CD8-positive, alpha-beta memory T cell (primary cell): ENCODE measurements around the gene BICRAL. TPM values are rescaled to one million over a fixed set of nuclear protein-coding genes. Genes with fewer than 3 reads are reported as not detected.

Experiments
- CTCF ChIA-PET: fragments of 350-600 bp; sonication (Branson Sonifier 250); formaldehyde crosslinking; loops from one replicate; lab custom pipeline; 2021; ENCODE audit warnings: antibody characterized with exemption; lab: Charles Lee
- POLR2A ChIA-PET: fragments of 350-600 bp; sonication (Branson Sonifier 250); formaldehyde crosslinking; loops from one replicate; lab custom pipeline; 2021; ENCODE audit warnings: antibody characterized with exemption; lab: Charles Lee
- DNase-seq, 5 donors: peaks; one replicate each; pipeline versions ENCODE4 v3.0.0 to v3.0.0-alpha.2; 2020 to 2022; ENCODE audit warnings: mixed read lengths in 1 of 5
- H3K27ac ChIP-seq: one replicate; pipeline ENCODE4 v1.7.0; 2013; ENCODE audit warnings: low read depth, mild to moderate bottlenecking, low read length, moderate library complexity
- H3K27me3 ChIP-seq: 2 replicates; pipeline ENCODE4 v1.7.0; 2013; ENCODE audit warnings: low read length, mild to moderate bottlenecking; ENCODE audit not compliant: insufficient read depth, poor library complexity, severe bottlenecking
- H3K36me3 ChIP-seq: 2 replicates; pipeline ENCODE4 v1.7.0; 2013; ENCODE audit warnings: mild to moderate bottlenecking, low read length, moderate library complexity; ENCODE audit not compliant: insufficient read depth
- H3K4me1 ChIP-seq: 2 replicates; pipeline ENCODE4 v1.7.0; 2013; ENCODE audit warnings: mild to moderate bottlenecking, low read length, moderate library complexity; ENCODE audit not compliant: insufficient read depth
- H3K4me3 ChIP-seq: 2 replicates; pipeline ENCODE4 v1.7.0; 2013; ENCODE audit warnings: mild to moderate bottlenecking, low read length
- H3K9me3 ChIP-seq: 2 replicates; pipeline ENCODE4 v1.7.0; 2013; ENCODE audit warnings: mild to moderate bottlenecking, low read length
- H3K27ac Mint-ChIP-seq, 8 donors: one replicate each; pipeline ENCODE4 v1.8.0; 2020 to 2021; ENCODE audit warnings: mixed read lengths in 8 of 8, mild to moderate bottlenecking in 6 of 8, inconsistent platforms in 3 of 8, moderate library complexity in 3 of 8
- H3K27me3 Mint-ChIP-seq, 2 donors: one replicate each; pipeline ENCODE4 v1.8.0; 2020 to 2021; ENCODE audit warnings: mixed read lengths in 2 of 2, mild to moderate bottlenecking in 1 of 2, moderate library complexity in 1 of 2
- H3K36me3 Mint-ChIP-seq, 3 donors: one replicate each; pipeline ENCODE4 v1.8.0; 2020 to 2021; ENCODE audit warnings: mixed read lengths in 3 of 3, inconsistent platforms in 1 of 3, mild to moderate bottlenecking in 1 of 3
- H3K4me1 Mint-ChIP-seq, 3 donors: one replicate each; pipeline ENCODE4 v1.8.0; 2020 to 2021; ENCODE audit warnings: mixed read lengths in 3 of 3, inconsistent platforms in 1 of 3, mild to moderate bottlenecking in 1 of 3
- H3K4me3 Mint-ChIP-seq, 7 donors: one replicate each; pipeline ENCODE4 v1.8.0; 2020 to 2021; ENCODE audit warnings: mixed read lengths in 7 of 7, mild to moderate bottlenecking in 6 of 7, moderate library complexity in 4 of 7, inconsistent platforms in 2 of 7
- H3K9me3 Mint-ChIP-seq, 5 donors: one replicate each; pipeline ENCODE4 v1.8.0; 2020 to 2022; ENCODE audit warnings: mixed read lengths in 5 of 5, mild to moderate bottlenecking in 3 of 5, moderate library complexity in 2 of 5, inconsistent platforms in 1 of 5
- polyA plus RNA-seq: library from polyadenylated mRNA; unstranded; fragments of 300-500 nt; fragmentation: Illumina TruSeq; gene quantifications from one replicate; pipeline ENCODE4 v1.2.3, GENCODE V29; 2021
- total RNA-seq, 2 experiments: library from RNA; stranded (reverse); gene quantifications; one replicate each; pipeline ENCODE4 v1.2.3, GENCODE V29; 2021

Gene BICRAL
- total and polyA plus RNA-seq, 3 experiments from 2014 or later: 6.8 to 16.8 (median 15.9) TPM

DNA sequence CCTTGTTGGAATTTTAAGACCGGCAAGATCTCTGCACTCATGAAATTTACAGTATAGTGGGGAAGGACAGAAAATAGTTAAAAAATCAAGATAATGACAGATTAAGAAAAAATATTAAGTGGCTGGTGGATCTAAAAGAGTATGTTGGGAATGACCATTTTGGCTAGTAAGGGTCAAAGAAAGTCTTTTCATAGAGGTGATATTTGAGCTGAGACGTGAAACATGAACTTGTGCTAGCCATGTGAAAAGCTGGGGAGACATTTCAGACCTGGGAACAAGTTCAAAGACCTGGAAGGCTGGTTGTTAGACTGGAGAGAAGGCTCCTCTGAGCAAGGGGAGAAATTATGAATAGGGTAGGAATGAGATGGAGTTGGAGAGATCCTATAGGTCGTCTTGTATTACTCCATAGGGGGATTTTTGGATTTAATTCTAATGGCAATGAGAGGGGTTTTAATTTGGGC lies 4.7 kb downstream of the BICRAL start:
- Histone ChIP-seq H3K4me1 (peaks cover 65% of the 10 kb centered on the region), H3K4me3 (no peak overlapping the region)

DNA sequence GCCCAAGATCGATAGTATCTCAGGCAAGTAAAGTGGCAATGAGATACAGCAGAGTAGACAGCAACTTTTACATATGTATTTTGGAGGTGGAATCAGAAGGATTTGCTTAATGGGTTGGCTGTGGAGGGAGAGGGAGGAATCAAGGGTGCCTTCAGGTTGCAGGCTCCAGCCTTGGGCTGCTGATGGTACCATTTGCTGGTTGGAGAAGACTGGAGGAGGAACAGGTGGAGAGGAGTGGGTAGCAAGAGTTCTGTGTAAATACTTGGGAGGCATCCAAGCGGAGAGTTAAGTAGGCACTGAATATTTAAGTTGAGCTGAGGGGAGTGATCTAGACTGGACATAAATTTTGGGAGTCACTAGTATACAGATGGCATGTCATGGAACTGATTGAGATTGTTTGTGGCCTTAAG lies 5.2 kb downstream of the BICRAL start:
- Mint-ChIP-seq H3K27me3 (peaks cover 0 to 11% of the 10 kb centered on the region in 2 donors), H3K36me3 (peaks cover 6 to 43% (median 14%) of the 10 kb centered on the region in 3 donors), H3K9me3 (no peaks in the 10 kb centered on the region), H3K4me1 (peaks cover 0 to 48% (median 28%) of the 10 kb centered on the region in 3 donors), H3K27ac (no peak overlapping the region), H3K4me3 (no peak overlapping the region)
- Histone ChIP-seq H3K36me3 (no peaks in the 10 kb centered on the region), H3K9me3 (no peaks in the 10 kb centered on the region), H3K27me3 (no peaks in the 10 kb centered on the region), H3K27ac (no peak overlapping the region), H3K4me3 (no peak overlapping the region), H3K4me1 (peaks cover 65% of the 10 kb centered on the region)
- POLR2A ChIA-PET: interaction anchor here (0.6 to 12.2 kb wide), 3 partner anchors 16 to 154 kb away, joined by 3 to 415 read pairs (median 4); partner anchors contain the start of gene TBCC
- DNase-seq: no peak
- CTCF ChIA-PET: interaction anchor here (1.2 to 1.7 kb wide), 3 partner anchors 26 to 125 kb away, joined by 3 to 5 read pairs (median 4); no protein-coding TSS in a partner anchor

More for the DNA sequence above, 4.7 kb downstream of the BICRAL start:
- DNase-seq: no peak
- Mint-ChIP-seq H3K9me3 (no peaks in the 10 kb centered on the region), H3K4me3 (no peak overlapping the region), H3K36me3 (peaks cover 5 to 44% (median 14%) of the 10 kb centered on the region in 3 donors), H3K4me1 (peaks cover under 1 to 44% (median 23%) of the 10 kb centered on the region in 3 donors), H3K27ac (no peak overlapping the region), H3K27me3 (peaks cover 0 to 13% of the 10 kb centered on the region in 2 donors)
- H3K9me3 ChIP-seq: no peaks in the 10 kb centered on the region
- no peaks in the 10 kb centered on the region for H3K36me3 ChIP-seq
- H3K27me3 ChIP-seq: no peaks in the 10 kb centered on the region
- CTCF ChIA-PET: interaction anchor here (1.0 to 7.7 kb wide), 5 partner anchors 15 to 125 kb away, joined by 3 to 65 read pairs (median 4); partner anchors contain the start of gene TBCC
- H3K27ac ChIP-seq: peak overlapping the region; percentile 10
- POLR2A ChIA-PET: interaction anchor here (7.4 to 12.2 kb wide), 2 partner anchors 15 to 39 kb away, joined by 372 to 415 read pairs; partner anchors contain the start of gene TBCC

DNA sequence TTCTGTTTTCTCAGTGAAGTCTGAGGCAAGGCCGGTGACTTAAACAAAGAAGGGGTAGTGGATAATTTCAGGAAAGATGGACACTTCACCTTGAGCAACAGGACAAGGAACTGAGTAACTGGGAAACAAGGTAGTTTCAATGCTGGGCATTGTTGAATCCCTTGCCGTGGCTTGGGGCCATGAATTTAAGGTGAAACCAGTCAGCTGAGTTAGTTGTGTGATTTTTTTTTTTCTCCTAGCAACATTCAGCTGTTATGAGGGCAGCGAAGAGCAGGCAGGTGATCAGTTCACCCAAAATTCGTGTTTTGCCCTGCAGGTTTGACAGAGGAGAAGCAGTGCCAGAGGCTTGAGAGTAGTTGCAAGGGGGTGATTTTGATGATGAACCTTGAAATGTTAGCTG lies 6.8 kb downstream of the BICRAL start:
- H3K4me3 Mint-ChIP-seq: peak overlapping the region; percentile 1 to 42 (median 35)
- peaks cover 0 to 49% (median 33%) of the 10 kb centered on the region in 3 donors for H3K4me1 Mint-ChIP-seq
- H3K27ac Mint-ChIP-seq: peak overlapping the region in 7 of 8 donors; percentile 69 to 93 (median 87)
- Histone ChIP-seq H3K9me3 (no peaks in the 10 kb centered on the region), H3K4me3 (no peak overlapping the region), H3K36me3 (no peaks in the 10 kb centered on the region), H3K27me3 (no peaks in the 10 kb centered on the region), H3K4me1 (peaks cover 65% of the 10 kb centered on the region), H3K27ac (no peak overlapping the region)
- H3K27me3 Mint-ChIP-seq: peaks cover 0 to 6% of the 10 kb centered on the region in 2 donors
- ChIA-PET CTCF (interaction anchor here (1.5 kb wide), 1 partner anchor 62 kb away, joined by 6 read pairs; no protein-coding TSS in a partner anchor), POLR2A (interaction anchor here (0.6 to 12.2 kb wide), 3 partner anchors 9 to 75 kb away, joined by 4 to 415 read pairs (median 5); partner anchors contain the start of gene TBCC)
- peaks cover 6 to 37% (median 14%) of the 10 kb centered on the region in 3 donors for H3K36me3 Mint-ChIP-seq
- DNase-seq: no peak
- H3K9me3 Mint-ChIP-seq: no peaks in the 10 kb centered on the region

DNA sequence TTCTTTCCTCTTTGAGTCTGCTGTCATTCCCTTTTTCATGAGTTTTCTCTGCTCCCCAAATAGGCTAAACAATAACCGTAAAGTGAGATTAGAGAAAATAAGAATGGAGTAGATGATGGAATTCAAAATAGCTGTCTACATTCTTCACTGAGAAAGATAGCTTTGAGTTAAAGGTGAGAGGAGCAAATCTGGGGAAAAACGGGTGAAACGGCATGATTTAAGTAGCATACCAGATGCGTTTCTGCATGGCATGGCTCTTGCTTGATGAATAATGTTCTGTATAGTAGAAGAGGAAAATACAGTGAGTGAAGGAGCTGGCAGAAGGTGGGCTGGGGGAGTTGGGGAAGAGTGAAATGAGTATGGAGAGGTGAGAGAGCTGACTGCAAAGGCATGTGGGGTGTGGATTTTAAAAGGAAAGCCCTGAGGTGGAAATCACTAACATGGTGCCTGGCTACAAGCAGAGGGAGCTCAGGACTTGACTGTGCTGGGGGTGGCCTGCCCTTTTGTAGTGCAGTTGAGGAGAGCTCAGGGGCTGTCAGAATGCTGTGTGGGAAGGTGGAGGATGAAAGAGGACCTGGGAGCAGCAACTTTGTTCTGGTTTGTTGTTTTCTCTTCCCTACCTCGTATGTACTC lies 8.8 kb downstream of the BICRAL start:
- DNase-seq: no peak

DNA sequence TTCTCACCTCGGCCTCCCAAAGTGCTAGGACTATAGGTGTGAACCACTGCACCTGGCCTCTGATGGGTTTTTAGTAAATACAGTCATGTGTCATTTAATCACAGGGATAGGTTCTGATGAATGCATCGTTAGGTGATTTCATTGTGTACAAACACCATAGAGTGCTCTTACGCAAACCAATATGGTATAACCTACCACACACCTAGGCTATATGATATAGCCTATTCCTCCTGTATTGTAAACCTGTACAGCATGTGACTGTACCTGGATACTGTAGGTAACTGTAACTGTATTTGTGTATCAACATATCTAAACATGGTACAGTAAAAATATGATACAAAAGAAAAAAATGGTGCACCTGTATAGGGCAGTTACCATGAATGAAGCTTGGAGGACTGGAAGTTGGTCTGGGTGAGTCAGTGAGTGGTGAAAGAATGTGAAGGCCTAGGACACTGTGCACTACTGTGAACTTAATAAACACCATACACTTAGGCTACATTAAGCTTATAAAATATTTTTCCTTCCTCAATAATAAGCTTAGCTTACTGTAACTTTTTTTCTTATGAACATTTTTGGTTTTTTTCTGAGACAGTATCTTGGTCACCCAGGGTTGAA lies 10.0 kb downstream of the BICRAL start:
- Histone ChIP-seq H3K27me3 (no peaks in the 10 kb centered on the region), H3K4me1 (peaks cover 46% of the 10 kb centered on the region), H3K9me3 (no peaks in the 10 kb centered on the region), H3K4me3 (no peak overlapping the region), H3K27ac (no peak overlapping the region), H3K36me3 (no peaks in the 10 kb centered on the region)
- Mint-ChIP-seq H3K9me3 (no peaks in the 10 kb centered on the region), H3K4me1 (peaks cover 11 to 50% (median 42%) of the 10 kb centered on the region in 3 donors), H3K27me3 (no peaks in the 10 kb centered on the region), H3K27ac (peak overlapping the region; percentile 41 to 93 (median 84)), H3K36me3 (peaks cover 5 to 32% (median 17%) of the 10 kb centered on the region in 3 donors), H3K4me3 (no peak overlapping the region)
- DNase-seq: no peak
- ChIA-PET CTCF (interaction anchor here (0.6 to 1.3 kb wide), 3 partner anchors 19 to 65 kb away, joined by 3 to 4 read pairs (median 3); no protein-coding TSS in a partner anchor), POLR2A (interaction anchor here (0.5 to 1.3 kb wide), 4 partner anchors 9 to 160 kb away, joined by 3 to 5 read pairs (median 4); partner anchors contain the start of gene BICRAL)

More for the DNA sequence above, 8.8 kb downstream of the BICRAL start:
- peak overlapping the region in 6 of 7 donors; percentile 3 to 60 (median 12) for H3K4me3 Mint-ChIP-seq
- Histone ChIP-seq H3K4me1 (peaks cover 55% of the 10 kb centered on the region), H3K9me3 (no peaks in the 10 kb centered on the region), H3K27ac (no peak overlapping the region), H3K36me3 (no peaks in the 10 kb centered on the region), H3K4me3 (no peak overlapping the region), H3K27me3 (no peaks in the 10 kb centered on the region)
- ChIA-PET POLR2A (interaction anchor here (12.2 kb wide), 1 partner anchor 43 kb away, joined by 415 read pairs; the partner anchor contains the start of gene TBCC), CTCF (interaction anchor here (1.8 kb wide), 1 partner anchor 45 kb away, joined by 6 read pairs; the partner anchor contains the start of gene TBCC)
- H3K27me3 Mint-ChIP-seq: no peaks in the 10 kb centered on the region
- peak overlapping the region; percentile 16 to 93 (median 84) for H3K27ac Mint-ChIP-seq
- H3K4me1 Mint-ChIP-seq: peaks cover 2 to 39% (median 33%) of the 10 kb centered on the region in 3 donors
- peaks cover 5 to 29% (median 9%) of the 10 kb centered on the region in 3 donors for H3K36me3 Mint-ChIP-seq
- H3K9me3 Mint-ChIP-seq: no peaks in the 10 kb centered on the region

DNA sequence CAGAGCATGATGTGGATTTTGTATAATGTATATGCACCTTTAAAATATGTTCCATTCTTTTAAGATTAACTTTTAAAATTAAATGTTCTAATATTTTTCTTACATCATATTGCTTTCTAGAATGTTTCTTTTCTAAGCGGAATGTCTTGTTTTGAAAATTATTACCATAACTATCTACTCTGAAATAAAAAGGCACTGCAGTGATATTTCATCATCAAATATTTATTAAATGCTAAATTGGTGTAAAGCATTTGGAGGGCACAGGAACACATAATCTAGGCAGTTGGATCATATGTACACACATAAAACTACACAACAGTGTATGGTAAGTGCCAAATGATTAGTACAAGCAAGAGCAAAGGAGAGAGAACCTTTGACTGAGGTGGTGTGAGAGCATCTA lies 13.8 kb downstream of the BICRAL start:
- Histone ChIP-seq H3K9me3 (no peaks in the 10 kb centered on the region), H3K4me3 (no peak overlapping the region), H3K4me1 (peaks cover 8% of the 10 kb centered on the region), H3K27ac (no peak overlapping the region), H3K27me3 (no peaks in the 10 kb centered on the region), H3K36me3 (no peaks in the 10 kb centered on the region)
- Mint-ChIP-seq H3K9me3 (no peaks in the 10 kb centered on the region), H3K36me3 (peaks cover 0 to 16% (median 14%) of the 10 kb centered on the region in 3 donors), H3K4me1 (peaks cover 21 to 50% (median 32%) of the 10 kb centered on the region in 3 donors), H3K4me3 (no peak overlapping the region), H3K27me3 (no peaks in the 10 kb centered on the region), H3K27ac (peak overlapping the region in 4 of 8 donors; percentile 1 to 74 (median 14))
- CTCF ChIA-PET: no interaction called here
- no peak for DNase-seq
- POLR2A ChIA-PET: no interaction called here

DNA sequence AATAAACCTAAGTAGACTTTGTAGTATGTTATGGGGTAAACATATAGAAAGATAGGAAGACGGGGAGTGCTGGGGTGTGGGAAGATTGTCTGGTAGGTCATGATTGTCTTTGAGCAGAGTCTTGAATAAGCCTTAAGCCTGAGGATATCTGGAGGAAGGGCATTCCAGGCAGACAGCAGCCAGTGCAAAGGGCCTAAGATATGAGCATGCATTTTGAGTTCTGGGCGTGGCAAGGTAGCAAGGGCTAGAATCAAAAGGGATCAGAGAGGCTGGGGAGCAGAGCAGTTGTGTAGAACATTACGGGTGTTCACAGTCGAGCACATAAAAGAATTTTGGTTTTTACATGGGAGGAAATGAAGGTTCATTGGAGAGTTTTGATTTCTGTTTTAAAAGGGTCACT lies 14.3 kb downstream of the BICRAL start:
- H3K9me3 Mint-ChIP-seq: no peaks in the 10 kb centered on the region
- peaks cover 0 to 15% (median 14%) of the 10 kb centered on the region in 3 donors for H3K36me3 Mint-ChIP-seq
- Histone ChIP-seq H3K4me1 (peaks cover 4% of the 10 kb centered on the region), H3K4me3 (no peak overlapping the region), H3K27me3 (no peaks in the 10 kb centered on the region), H3K27ac (no peak overlapping the region), H3K9me3 (no peaks in the 10 kb centered on the region), H3K36me3 (no peaks in the 10 kb centered on the region)
- ChIA-PET POLR2A (no interaction called here), CTCF (no interaction called here)
- H3K27me3 Mint-ChIP-seq: no peaks in the 10 kb centered on the region
- H3K4me3 Mint-ChIP-seq: no peak overlapping the region
- no peak for DNase-seq
- H3K4me1 Mint-ChIP-seq: peaks cover 21 to 46% (median 27%) of the 10 kb centered on the region in 3 donors
- peak overlapping the region in 6 of 8 donors; percentile 1 to 74 (median 21) for H3K27ac Mint-ChIP-seq
